ENCODE results near the gene PTDSS2.

The PTDSS2 gene

DNA sequence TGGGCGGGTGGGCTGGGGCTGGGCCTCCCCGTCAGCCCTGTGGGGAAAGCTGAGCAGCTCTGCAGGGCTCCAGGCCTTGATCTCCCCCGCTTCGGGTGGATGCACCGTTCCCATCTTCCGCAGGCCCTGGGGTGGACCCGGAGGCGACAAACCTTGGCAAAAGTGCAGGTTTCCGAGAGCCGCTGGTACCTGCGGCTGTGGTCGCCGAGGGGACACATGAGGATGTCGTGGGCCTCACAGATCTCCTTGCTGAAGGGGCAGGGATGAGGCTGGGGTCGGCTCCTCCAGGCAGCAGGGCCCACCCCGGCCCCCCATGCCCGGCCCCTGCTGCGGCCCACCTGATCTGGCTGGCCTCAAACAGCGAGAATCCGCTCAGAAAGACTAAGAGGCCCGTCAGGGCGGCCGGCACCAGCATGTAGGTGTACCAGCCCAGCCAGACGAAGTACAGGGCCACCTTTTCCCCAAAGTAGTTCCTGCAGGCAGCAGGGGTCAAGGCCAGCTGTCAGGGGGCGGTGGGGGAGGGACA is 20.1 kb upstream of the PTDSS2 start:
- Histone ChIP-seq H3K4me3 (ENCODE audit: low read length) (no peak overlapping the region), H3F3A (ENCODE audit: control insufficient read depth, insufficient read depth) (no peaks in the 10 kb centered on the region), H3K9me3 (ENCODE audit: control insufficient read depth, insufficient read depth, low read length) (no peaks in the 10 kb centered on the region), H3K27ac (ENCODE audit: low read depth, low read length) (no peak overlapping the region), H3K79me2 (ENCODE audit: control insufficient read depth, low read length) (no peaks in the 10 kb centered on the region), H3K27me3 (ENCODE audit: control insufficient read depth, low read length) (no peaks in the 10 kb centered on the region), H4K20me1 (ENCODE audit: control insufficient read depth, insufficient read depth, low read depth, low read length) (no peaks in the 10 kb centered on the region), H3K36me3 (ENCODE audit: control insufficient read depth, low read length) (no peaks in the 10 kb centered on the region), H3K9me2 (replicated peaks; ENCODE audit: control insufficient read depth, low read length) (no peaks in the 10 kb centered on the region), H3K4me2 (ENCODE audit: low read length) (no peak overlapping the region), H3K4me1 (ENCODE audit: control insufficient read depth, low read length) (no peaks in the 10 kb centered on the region)
- TF ChIP-seq CTCF (IDR thresholded peaks at IDR 0.05; ENCODE audit: low read depth, low read length, poor library complexity, severe bottlenecking) (no peak), EZH2phosphoT487 (IDR thresholded peaks at IDR 0.05; ENCODE audit: borderline replicate concordance, low read length) (no peak)

GRCh38 chr11:431921-432320 is 18.2 kb upstream of the PTDSS2 start:
- Histone ChIP-seq H3K27me3 (ENCODE audit: control insufficient read depth, low read length) (no peaks in the 10 kb centered on the region), H3F3A (ENCODE audit: control insufficient read depth, insufficient read depth) (no peaks in the 10 kb centered on the region), H3K9me2 (replicated peaks; ENCODE audit: control insufficient read depth, low read length) (no peaks in the 10 kb centered on the region), H3K4me1 (ENCODE audit: control insufficient read depth, low read length) (no peaks in the 10 kb centered on the region), H3K9me3 (ENCODE audit: control insufficient read depth, insufficient read depth, low read length) (no peaks in the 10 kb centered on the region), H3K79me2 (ENCODE audit: control insufficient read depth, low read length) (no peaks in the 10 kb centered on the region), H4K20me1 (ENCODE audit: control insufficient read depth, insufficient read depth, low read depth, low read length) (no peaks in the 10 kb centered on the region), H3K4me2 (ENCODE audit: low read length) (no peak overlapping the region), H3K36me3 (ENCODE audit: control insufficient read depth, low read length) (no peaks in the 10 kb centered on the region), H3K27ac (ENCODE audit: low read depth, low read length) (no peak overlapping the region), H3K4me3 (ENCODE audit: low read length) (no peak overlapping the region)
- TF ChIP-seq CTCF (IDR thresholded peaks at IDR 0.05; ENCODE audit: low read depth, low read length, poor library complexity, severe bottlenecking) (no peak), EZH2phosphoT487 (IDR thresholded peaks at IDR 0.05; ENCODE audit: borderline replicate concordance, low read length) (no peak)

- Histone ChIP-seq H4K20me1 (ENCODE audit: control insufficient read depth, insufficient read depth, low read depth, low read length) (no peaks in the 10 kb centered on the region), H3K9me2 (replicated peaks; ENCODE audit: control insufficient read depth, low read length) (no peaks in the 10 kb centered on the region), H3K4me3 (ENCODE audit: low read length) (no peak overlapping the region), H3K79me2 (ENCODE audit: control insufficient read depth, low read length) (no peaks in the 10 kb centered on the region), H3K36me3 (ENCODE audit: control insufficient read depth, low read length) (no peaks in the 10 kb centered on the region), H3K27ac (ENCODE audit: low read depth, low read length) (no peak overlapping the region), H3K4me2 (ENCODE audit: low read length) (no peak overlapping the region), H3K9me3 (ENCODE audit: control insufficient read depth, insufficient read depth, low read length) (no peaks in the 10 kb centered on the region), H3K4me1 (ENCODE audit: control insufficient read depth, low read length) (no peaks in the 10 kb centered on the region), H3K27me3 (ENCODE audit: control insufficient read depth, low read length) (no peaks in the 10 kb centered on the region), H3F3A (ENCODE audit: control insufficient read depth, insufficient read depth) (no peaks in the 10 kb centered on the region)
- TF ChIP-seq EZH2phosphoT487 (IDR thresholded peaks at IDR 0.05; ENCODE audit: borderline replicate concordance, low read length) (no peak), CTCF (IDR thresholded peaks at IDR 0.05; ENCODE audit: low read depth, low read length, poor library complexity, severe bottlenecking) (no peak)
These were observed 17.5 kb upstream of the PTDSS2 start for GRCh38 chr11:432501-433100.

All from DOHH2 (cell line).